Fibroblast of villous mesenchyme (primary cell): ENCODE results near the gene PAX5. TPM values are rescaled to one million over a fixed set of nuclear protein-coding genes. Genes with fewer than 3 reads are reported as not detected.

Source experiments
- DNase-seq: peaks from one replicate; pipeline ENCODE4 v3.0.0-alpha.2; 2010; ENCODE audit warnings: low read depth
- H3K4me3 ChIP-seq: 2 replicates; pipeline ENCODE4 v1.5.1; 2011; ENCODE audit warnings: low read depth, mild to moderate bottlenecking, low read length
- CTCF ChIP-seq: IDR thresholded peaks from 2 replicates; pipeline ENCODE4 v1.5.1; 2012; ENCODE audit warnings: low read depth, mild to moderate bottlenecking, low read length; ENCODE audit not compliant: insufficient read depth
- total RNA-seq: library from RNA; depleted of rRNA; stranded (reverse); fragments of >200 nt; gene quantifications from 2 replicates; pipeline ENCODE4 v1.2.3, GENCODE V29; 2012

PAX5 gene
- total RNA-seq, 1 donor = not detected

DNA sequence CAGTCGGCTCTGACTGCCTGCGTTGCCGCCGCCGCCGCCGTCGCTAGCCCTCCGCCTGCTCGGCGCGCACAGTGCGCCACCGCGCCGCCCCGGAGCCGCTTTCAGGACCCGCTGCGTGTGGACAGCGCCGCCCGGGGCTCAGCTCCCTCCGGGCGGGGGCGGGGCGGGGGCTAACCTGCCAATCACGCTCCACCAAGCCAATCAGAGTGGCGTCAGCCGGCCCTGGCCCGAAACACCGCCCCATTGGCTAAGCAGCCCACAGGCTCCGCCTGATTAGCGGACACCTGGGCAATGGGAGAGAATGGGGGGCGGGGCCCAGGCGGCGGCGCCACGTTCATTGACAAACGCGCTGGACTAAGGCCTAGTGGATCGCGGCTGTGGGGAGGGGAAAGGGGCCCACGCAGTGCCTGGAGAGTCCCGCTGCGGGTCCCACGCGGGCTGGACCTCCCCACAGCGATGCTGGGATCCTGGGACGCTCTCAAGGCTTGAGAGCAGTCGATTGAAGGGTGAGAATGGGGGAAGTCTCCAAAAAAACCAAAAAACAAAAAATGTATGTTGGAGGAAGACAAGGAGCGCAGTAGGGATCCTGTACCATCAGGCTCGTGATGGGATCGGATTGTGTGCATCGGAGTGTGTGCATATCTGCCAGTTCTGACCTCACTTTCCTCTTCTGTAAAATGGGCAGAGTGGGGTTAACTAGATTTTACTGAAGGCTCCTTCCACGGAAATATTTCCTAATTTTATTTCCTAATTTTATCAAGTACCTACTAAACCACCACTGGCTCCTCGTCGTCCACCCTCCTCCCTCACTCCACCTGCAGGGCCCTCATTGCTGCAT lies 6.3 kb downstream of the PAX5 start:
- peak overlapping the region; percentile 14 for H3K4me3 ChIP-seq
- no peak for TF ChIP-seq CTCF

DNA sequence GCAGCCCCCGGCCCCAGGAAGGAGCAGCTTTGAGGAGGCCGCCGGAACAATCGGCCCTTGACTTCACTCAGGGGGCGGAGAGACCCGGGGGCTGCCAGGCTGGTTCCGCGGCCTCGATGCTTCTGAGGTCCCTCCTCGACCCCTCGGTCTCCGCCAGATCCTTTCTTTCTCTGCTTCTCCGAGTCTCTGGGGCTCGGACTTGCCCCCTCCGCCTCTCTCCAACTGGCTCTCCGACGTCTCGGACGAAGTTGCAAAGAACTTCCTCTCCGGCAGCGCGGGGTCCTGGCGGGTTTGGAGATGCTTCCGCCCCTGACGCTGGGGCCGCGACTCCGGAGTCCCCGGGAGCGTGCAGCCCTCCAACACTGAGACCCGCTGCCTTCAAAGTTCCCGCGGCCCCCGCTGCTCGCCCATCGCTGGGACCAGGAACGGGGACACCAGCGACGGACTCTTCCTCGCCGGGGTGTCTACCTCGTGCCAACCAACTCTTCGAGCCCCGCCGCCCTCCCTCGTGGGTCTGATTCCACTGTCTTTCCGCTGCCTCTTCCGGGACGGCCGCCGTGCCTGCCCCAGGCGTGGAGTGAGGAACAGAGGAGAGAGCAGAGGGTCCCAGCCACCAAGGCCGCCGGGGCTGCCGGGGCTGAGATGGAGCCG lies 7.0 kb downstream of the PAX5 start:
- DNase-seq = no peak
- H3K4me3 ChIP-seq = no peak overlapping the region
- TF ChIP-seq CTCF = no peak

More for the DNA sequence above, 6.3 kb downstream of the PAX5 start:
- peak; percentile 78 for DNase-seq

- DNase-seq = no peak
- no peak overlapping the region for H3K4me3 ChIP-seq
- TF ChIP-seq CTCF = no peak
These were observed 7.7 kb downstream of the PAX5 start for GRCh38 chr9:37026113-37026930.

DNA sequence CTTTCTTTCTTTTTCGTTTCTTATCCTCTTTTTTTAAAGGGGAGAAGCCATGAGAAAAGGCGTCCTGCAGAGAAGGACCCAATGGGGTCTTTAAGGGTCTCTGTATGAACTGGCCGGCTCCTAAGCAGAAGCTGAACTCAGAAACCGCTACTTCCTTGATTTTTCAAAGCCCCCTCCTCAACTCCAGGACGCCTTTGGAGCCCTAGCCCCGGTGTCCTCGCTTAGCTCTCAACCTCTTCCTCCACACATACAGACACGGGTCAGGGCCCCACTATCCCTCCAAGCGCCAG lies 8.3 kb downstream of the PAX5 start:
- no peak for DNase-seq
- no peak for TF ChIP-seq CTCF

DNA sequence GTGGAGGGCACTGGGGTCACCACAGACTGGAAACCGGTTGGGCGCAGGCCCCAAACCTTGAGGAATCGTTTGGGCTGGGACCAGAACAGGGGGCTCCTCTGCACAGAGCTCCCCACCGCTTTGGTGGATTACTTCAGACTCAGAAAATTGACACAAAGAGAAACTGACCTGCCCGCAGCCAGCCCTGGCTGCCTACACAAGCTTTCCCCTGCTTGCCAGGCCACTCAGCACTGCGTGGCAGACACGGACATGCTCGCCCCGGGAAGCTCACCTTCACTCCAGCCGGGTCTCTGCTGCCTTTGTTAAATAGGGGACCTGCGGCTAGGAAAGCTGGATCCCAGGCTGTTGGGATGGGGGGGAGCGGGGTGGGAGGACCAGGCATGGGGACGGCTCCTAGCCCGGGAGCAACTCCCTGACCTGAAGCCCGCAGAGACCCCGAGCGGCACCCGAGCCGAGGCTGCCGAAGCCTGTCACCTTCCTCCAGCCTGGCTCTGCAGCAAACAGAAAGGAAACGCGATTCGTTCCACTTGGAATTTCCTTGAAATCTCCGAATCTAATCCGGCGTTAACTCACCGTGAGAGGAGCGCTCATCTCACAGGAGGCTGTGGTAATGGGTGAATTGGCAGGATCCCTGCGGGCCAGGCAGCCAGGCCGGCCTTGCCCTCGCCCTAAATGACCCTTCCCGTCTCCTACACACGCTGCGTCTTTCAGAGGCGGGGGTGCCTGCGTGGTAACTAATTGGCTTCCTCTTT lies 8.8 kb downstream of the PAX5 start:
- no peak for TF ChIP-seq CTCF
- H3K4me3 ChIP-seq = no peak overlapping the region
- DNase-seq = no peak

More for the DNA sequence above, 8.3 kb downstream of the PAX5 start:
- H3K4me3 ChIP-seq = no peak overlapping the region

DNA sequence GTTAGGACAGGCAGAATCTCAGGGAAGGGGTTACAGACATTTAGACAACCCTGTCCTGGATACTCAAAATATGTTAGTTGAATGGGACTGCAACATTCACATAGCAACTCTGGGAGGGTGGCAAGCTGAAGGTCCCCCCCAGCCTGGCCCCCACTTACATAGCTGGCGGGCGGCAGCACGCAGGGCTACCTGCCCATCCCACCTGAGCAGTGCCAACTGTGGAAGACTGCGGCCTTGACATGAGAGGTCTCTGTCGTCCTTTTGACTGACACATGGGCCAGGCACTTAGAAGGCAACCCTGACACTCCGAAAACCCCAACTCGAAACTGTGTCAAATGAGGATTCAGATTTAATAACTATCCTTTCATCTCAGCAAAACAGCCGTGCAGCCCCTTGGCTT lies 16.5 kb downstream of the PAX5 start:
- H3K4me3 ChIP-seq = no peak overlapping the region
- DNase-seq = no peak
- TF ChIP-seq CTCF = no peak
